ENCODE data around the gene ZNF606.

DNA sequence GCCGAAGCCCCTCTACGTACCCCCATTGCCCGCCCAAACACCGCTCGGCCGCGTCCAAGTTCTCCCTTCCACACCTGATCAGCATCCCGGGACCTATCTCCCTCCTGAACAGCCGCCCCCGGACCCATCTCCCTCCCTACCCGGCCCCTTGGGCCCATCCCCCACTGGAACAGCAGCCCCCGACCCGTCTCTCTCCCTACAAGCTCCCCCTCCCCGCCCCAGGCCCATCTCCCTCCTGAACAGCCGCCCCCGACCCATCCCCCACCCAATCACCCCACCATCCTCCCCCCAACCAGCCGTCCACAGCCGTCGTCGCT lies 31.8 kb upstream of the ZNF606 start:
- TF ChIP-seq POLR2AphosphoS5 (IDR thresholded peaks at IDR 0.05; ENCODE audit: low read depth) = no peak
- TF ChIP-seq CREB1 (CRISPR knock-in tag; IDR thresholded peaks at IDR 0.05; ENCODE audit: low read depth) = no peak
- TF ChIP-seq, protein P1, sequence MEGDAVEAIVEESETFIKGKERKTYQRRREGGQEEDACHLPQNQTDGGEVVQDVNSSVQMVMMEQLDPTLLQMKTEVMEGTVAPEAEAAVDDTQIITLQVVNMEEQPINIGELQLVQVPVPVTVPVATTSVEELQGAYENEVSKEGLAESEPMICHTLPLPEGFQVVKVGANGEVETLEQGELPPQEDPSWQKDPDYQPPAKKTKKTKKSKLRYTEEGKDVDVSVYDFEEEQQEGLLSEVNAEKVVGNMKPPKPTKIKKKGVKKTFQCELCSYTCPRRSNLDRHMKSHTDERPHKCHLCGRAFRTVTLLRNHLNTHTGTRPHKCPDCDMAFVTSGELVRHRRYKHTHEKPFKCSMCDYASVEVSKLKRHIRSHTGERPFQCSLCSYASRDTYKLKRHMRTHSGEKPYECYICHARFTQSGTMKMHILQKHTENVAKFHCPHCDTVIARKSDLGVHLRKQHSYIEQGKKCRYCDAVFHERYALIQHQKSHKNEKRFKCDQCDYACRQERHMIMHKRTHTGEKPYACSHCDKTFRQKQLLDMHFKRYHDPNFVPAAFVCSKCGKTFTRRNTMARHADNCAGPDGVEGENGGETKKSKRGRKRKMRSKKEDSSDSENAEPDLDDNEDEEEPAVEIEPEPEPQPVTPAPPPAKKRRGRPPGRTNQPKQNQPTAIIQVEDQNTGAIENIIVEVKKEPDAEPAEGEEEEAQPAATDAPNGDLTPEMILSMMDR (conservative IDR thresholded peaks at IDR 0.05; ENCODE audit: low read depth in 2 of 2) = no peak
- TF ChIP-seq, protein P2, sequence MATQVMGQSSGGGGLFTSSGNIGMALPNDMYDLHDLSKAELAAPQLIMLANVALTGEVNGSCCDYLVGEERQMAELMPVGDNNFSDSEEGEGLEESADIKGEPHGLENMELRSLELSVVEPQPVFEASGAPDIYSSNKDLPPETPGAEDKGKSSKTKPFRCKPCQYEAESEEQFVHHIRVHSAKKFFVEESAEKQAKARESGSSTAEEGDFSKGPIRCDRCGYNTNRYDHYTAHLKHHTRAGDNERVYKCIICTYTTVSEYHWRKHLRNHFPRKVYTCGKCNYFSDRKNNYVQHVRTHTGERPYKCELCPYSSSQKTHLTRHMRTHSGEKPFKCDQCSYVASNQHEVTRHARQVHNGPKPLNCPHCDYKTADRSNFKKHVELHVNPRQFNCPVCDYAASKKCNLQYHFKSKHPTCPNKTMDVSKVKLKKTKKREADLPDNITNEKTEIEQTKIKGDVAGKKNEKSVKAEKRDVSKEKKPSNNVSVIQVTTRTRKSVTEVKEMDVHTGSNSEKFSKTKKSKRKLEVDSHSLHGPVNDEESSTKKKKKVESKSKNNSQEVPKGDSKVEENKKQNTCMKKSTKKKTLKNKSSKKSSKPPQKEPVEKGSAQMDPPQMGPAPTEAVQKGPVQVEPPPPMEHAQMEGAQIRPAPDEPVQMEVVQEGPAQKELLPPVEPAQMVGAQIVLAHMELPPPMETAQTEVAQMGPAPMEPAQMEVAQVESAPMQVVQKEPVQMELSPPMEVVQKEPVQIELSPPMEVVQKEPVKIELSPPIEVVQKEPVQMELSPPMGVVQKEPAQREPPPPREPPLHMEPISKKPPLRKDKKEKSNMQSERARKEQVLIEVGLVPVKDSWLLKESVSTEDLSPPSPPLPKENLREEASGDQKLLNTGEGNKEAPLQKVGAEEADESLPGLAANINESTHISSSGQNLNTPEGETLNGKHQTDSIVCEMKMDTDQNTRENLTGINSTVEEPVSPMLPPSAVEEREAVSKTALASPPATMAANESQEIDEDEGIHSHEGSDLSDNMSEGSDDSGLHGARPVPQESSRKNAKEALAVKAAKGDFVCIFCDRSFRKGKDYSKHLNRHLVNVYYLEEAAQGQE (IDR thresholded peaks at IDR 0.05; ENCODE audit: unreplicated experiment) = no peak
- no peak for TF ChIP-seq ZNF331 (CRISPR knock-in tag; IDR thresholded peaks at IDR 0.05; ENCODE audit: low read depth)
- TF ChIP-seq EZH2 (IDR thresholded peaks at IDR 0.05; ENCODE audit: low read depth, unreplicated experiment) = no peak
- no peak for TF ChIP-seq EZH2phosphoT487 (IDR thresholded peaks at IDR 0.05; ENCODE audit: unreplicated experiment)
- TF ChIP-seq, protein P3, sequence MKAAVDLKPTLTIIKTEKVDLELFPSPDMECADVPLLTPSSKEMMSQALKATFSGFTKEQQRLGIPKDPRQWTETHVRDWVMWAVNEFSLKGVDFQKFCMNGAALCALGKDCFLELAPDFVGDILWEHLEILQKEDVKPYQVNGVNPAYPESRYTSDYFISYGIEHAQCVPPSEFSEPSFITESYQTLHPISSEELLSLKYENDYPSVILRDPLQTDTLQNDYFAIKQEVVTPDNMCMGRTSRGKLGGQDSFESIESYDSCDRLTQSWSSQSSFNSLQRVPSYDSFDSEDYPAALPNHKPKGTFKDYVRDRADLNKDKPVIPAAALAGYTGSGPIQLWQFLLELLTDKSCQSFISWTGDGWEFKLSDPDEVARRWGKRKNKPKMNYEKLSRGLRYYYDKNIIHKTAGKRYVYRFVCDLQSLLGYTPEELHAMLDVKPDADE (IDR thresholded peaks at IDR 0.05) = no peak
- TF ChIP-seq ZNF114 (CRISPR knock-in tag; IDR thresholded peaks at IDR 0.05) = no peak
- no peak for TF ChIP-seq JUNB (IDR thresholded peaks at IDR 0.05; ENCODE audit: unreplicated experiment)
- TF ChIP-seq NANOG (IDR thresholded peaks at IDR 0.05; ENCODE audit: borderline replicate concordance) = no peak

Measured in GM23338 (cell line).